ENCODE data around the gene WDFY4. TPM values are rescaled to one million over a fixed set of nuclear protein-coding genes. Genes with fewer than 3 reads are reported as not detected.

Gene WDFY4
- total and polyA plus RNA-seq, 2 donors (not counting 3 experiments of a cell fraction or from before 2014, with no cell fraction given) = 10.1 to 10.2 TPM

GRCh38 chr10:48695636-48696534, 11.2 kb downstream of the WDFY4 start:
- Histone ChIP-seq H3K79me2 (ENCODE audit: control insufficient read depth, insufficient read depth, low read length) (no peaks in the 10 kb centered on the region), H3K4me3 (replicated peaks in 1 of 3; ENCODE audit: insufficient read depth in 1 of 3, low read depth in 1 of 3, low read length in 3 of 3) (no peak overlapping the region), H3K9me3 (replicated peaks; ENCODE audit: control insufficient read depth, insufficient read depth, low read length) (no peaks in the 10 kb centered on the region), H3K9ac (replicated peaks; ENCODE audit: extremely low read depth, insufficient read depth, low read length) (no peak overlapping the region), H4K20me1 (replicated peaks; ENCODE audit: control insufficient read depth, extremely low read depth, insufficient read depth, low read length) (no peaks in the 10 kb centered on the region), H3K27ac (ENCODE audit: insufficient read depth, low read depth, low read length) (no peak overlapping the region), H3K4me1 (ENCODE audit: control insufficient read depth, extremely low read depth, insufficient read depth, low read length) (no peaks in the 10 kb centered on the region), H3K27me3 (ENCODE audit: control insufficient read depth in 2 of 2, insufficient read depth in 2 of 2, low read length in 2 of 2) (peaks cover 0 to 2% of the 10 kb centered on the region in 2 experiments), H3K4me2 (ENCODE audit: insufficient read depth, low read length) (no peak overlapping the region), H2AFZ (ENCODE audit: low read depth, low read length) (no peak overlapping the region), H3K9me1 (replicated peaks; ENCODE audit: control insufficient read depth, extremely low read depth, insufficient read depth, low read length) (no peaks in the 10 kb centered on the region), H3K36me3 (ENCODE audit: control insufficient read depth in 2 of 2, extremely low read depth in 1 of 2, insufficient read depth in 2 of 2, low read length in 2 of 2) (no peaks in the 10 kb centered on the region)
- dilution Hi-C loops (cut with MboI; ENCODE audit: extremely low pct_ligation_motif_present, low sequenced_read_pairs) (no loop called here), intact Hi-C loops (cut with micrococcal nuclease) (no loop called here)
- POLR2A ChIA-PET = no interaction called here
- DNase-seq (ENCODE audit: low read depth, low spot score) (no peak), FAIRE-seq (no peak)
- TF ChIP-seq GATA2 (IDR thresholded peaks at IDR 0.05; ENCODE audit: insufficient read depth, insufficient read length, low read depth, low read length) (no peak), JUN (IDR thresholded peaks at IDR 0.05; ENCODE audit: borderline replicate concordance, insufficient read depth, insufficient read length, low read depth) (no peak), MAX (IDR thresholded peaks at IDR 0.05; ENCODE audit: insufficient read depth, insufficient read length) (no peak), POLR2A (IDR thresholded peaks at IDR 0.05; ENCODE audit: low read depth, low read length) (no peak), FOS (IDR thresholded peaks at IDR 0.05; ENCODE audit: borderline replicate concordance, insufficient read depth, low read length) (no peak), POLR2AphosphoS5 (IDR thresholded peaks at IDR 0.05; ENCODE audit: insufficient read depth, low read depth, low read length) (no peak), MYC (IDR thresholded peaks at IDR 0.05; ENCODE audit: low read depth, low read length) (no peak), CTCF (IDR thresholded peaks at IDR 0.05; ENCODE audit: extremely low read depth in 1 of 2, insufficient read depth in 1 of 2, low read depth in 1 of 2, low read length in 2 of 2) (no peak), EZH2 (IDR thresholded peaks at IDR 0.05; ENCODE audit: borderline replicate concordance, low read depth, low read length, severe bottlenecking) (no peak)
- CTCF ChIA-PET = no interaction called here
- no TSS peak for BruUV-seq (replicated peaks)
